Body of pancreas (tissue), 4 donors: ENCODE results near the gene PPT1.

ENCODE experiments used
- POLR2A ChIP-seq, 3 donors: fragments of 450-650 bp; IDR thresholded peaks; one replicate each; pipeline ENCODE4 v1.6.1; 2016; ENCODE audit warnings: antibody characterized with exemption in 3 of 3, mild to moderate bottlenecking in 2 of 3
- TF ChIP-seq, protein P1 (sequence below), 7 experiments: fragments of 450-650 bp in 4 of 7; fragments of 200-600 bp in 3 of 7; sonication (generic) in 3 of 7; IDR thresholded peaks; one replicate each; pipeline ENCODE4 v1.5.1; 2016 to 2019; ENCODE audit warnings: antibody characterized with exemption in 7 of 7

GRCh38 chr1:40039245-40039756 lies 57.8 kb downstream of the PPT1 start:
- no peak for TF ChIP-seq POLR2A (IDR thresholded peaks at IDR 0.05)
- TF ChIP-seq, protein P1, sequence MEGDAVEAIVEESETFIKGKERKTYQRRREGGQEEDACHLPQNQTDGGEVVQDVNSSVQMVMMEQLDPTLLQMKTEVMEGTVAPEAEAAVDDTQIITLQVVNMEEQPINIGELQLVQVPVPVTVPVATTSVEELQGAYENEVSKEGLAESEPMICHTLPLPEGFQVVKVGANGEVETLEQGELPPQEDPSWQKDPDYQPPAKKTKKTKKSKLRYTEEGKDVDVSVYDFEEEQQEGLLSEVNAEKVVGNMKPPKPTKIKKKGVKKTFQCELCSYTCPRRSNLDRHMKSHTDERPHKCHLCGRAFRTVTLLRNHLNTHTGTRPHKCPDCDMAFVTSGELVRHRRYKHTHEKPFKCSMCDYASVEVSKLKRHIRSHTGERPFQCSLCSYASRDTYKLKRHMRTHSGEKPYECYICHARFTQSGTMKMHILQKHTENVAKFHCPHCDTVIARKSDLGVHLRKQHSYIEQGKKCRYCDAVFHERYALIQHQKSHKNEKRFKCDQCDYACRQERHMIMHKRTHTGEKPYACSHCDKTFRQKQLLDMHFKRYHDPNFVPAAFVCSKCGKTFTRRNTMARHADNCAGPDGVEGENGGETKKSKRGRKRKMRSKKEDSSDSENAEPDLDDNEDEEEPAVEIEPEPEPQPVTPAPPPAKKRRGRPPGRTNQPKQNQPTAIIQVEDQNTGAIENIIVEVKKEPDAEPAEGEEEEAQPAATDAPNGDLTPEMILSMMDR (IDR thresholded peaks at IDR 0.05), result peak in 1 of 7 experiments; percentile 19
